Panc1 (cell line): ENCODE data around the gene AGT.

Experiments used
- POLR2AphosphoS5 ChIP-seq: IDR thresholded peaks from 2 replicates; pipeline ENCODE4 v1.6.1; 2012; ENCODE audit warnings: mild to moderate bottlenecking, low read depth, low read length, moderate library complexity
- SIN3A ChIP-seq: IDR thresholded peaks from 2 replicates; pipeline ENCODE4 v1.6.1; 2012; ENCODE audit warnings: low read depth, mild to moderate bottlenecking, low read length, moderate library complexity, borderline replicate concordance; ENCODE audit not compliant: insufficient read depth
- TCF7L2 ChIP-seq: IDR thresholded peaks from 2 replicates; pipeline ENCODE4 v1.6.1; 2011; ENCODE audit warnings: mild to moderate bottlenecking, low read depth, low read length, inconsistent platforms
- TF ChIP-seq, protein P1 (sequence below): fragments of 450-650 bp; IDR thresholded peaks from 2 replicates; pipeline ENCODE4 v1.5.1; 2017; ENCODE audit warnings: mild to moderate bottlenecking
- TF ChIP-seq, protein P2 (sequence below), 2 experiments: IDR thresholded peaks; 2 replicates each; pipeline ENCODE4 v1.6.1; 2011 to 2012; ENCODE audit warnings: low read depth in 2 of 2, control low read depth in 1 of 2, low read length in 1 of 2, mild to moderate bottlenecking in 1 of 2, moderate library complexity in 1 of 2; ENCODE audit not compliant: insufficient read depth in 1 of 2

DNA sequence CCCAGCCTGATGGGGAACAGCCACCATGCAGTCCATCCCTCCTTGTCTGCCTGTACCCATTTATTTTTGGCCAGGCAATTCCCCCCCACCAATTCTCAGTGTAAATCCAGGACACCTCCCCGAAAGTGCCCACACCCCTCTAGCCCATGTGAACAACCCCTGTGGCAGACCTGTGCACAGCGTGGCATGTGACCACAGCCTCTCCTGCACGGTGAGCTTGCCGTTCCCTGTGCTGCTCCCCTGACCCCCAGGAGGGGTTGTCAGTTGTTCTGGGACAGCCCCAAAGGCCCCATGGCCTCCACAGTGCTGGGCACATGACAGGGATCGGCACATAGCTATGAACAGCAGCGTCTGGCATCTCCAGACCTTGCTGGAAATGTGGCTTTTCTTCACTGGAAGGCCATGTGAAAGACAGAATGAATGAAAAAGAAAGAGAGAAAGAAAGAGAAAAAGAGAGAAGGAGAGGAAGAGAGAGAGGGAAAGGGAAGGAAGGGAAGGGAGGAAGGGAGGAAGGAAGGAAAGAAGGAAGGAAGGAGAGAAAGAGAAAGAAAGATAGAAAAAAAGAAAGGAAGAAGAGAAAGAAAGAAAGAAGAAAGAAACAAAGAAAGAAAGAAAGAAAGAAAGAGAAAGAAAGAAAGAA lies 37.2 kb upstream of the AGT start:
- TF ChIP-seq, protein P1, sequence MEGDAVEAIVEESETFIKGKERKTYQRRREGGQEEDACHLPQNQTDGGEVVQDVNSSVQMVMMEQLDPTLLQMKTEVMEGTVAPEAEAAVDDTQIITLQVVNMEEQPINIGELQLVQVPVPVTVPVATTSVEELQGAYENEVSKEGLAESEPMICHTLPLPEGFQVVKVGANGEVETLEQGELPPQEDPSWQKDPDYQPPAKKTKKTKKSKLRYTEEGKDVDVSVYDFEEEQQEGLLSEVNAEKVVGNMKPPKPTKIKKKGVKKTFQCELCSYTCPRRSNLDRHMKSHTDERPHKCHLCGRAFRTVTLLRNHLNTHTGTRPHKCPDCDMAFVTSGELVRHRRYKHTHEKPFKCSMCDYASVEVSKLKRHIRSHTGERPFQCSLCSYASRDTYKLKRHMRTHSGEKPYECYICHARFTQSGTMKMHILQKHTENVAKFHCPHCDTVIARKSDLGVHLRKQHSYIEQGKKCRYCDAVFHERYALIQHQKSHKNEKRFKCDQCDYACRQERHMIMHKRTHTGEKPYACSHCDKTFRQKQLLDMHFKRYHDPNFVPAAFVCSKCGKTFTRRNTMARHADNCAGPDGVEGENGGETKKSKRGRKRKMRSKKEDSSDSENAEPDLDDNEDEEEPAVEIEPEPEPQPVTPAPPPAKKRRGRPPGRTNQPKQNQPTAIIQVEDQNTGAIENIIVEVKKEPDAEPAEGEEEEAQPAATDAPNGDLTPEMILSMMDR: no peak
- TF ChIP-seq, protein P2, sequence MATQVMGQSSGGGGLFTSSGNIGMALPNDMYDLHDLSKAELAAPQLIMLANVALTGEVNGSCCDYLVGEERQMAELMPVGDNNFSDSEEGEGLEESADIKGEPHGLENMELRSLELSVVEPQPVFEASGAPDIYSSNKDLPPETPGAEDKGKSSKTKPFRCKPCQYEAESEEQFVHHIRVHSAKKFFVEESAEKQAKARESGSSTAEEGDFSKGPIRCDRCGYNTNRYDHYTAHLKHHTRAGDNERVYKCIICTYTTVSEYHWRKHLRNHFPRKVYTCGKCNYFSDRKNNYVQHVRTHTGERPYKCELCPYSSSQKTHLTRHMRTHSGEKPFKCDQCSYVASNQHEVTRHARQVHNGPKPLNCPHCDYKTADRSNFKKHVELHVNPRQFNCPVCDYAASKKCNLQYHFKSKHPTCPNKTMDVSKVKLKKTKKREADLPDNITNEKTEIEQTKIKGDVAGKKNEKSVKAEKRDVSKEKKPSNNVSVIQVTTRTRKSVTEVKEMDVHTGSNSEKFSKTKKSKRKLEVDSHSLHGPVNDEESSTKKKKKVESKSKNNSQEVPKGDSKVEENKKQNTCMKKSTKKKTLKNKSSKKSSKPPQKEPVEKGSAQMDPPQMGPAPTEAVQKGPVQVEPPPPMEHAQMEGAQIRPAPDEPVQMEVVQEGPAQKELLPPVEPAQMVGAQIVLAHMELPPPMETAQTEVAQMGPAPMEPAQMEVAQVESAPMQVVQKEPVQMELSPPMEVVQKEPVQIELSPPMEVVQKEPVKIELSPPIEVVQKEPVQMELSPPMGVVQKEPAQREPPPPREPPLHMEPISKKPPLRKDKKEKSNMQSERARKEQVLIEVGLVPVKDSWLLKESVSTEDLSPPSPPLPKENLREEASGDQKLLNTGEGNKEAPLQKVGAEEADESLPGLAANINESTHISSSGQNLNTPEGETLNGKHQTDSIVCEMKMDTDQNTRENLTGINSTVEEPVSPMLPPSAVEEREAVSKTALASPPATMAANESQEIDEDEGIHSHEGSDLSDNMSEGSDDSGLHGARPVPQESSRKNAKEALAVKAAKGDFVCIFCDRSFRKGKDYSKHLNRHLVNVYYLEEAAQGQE (IDR thresholded peaks at IDR 0.05; ENCODE audit: insufficient read depth in 1 of 2, low read depth in 2 of 2, low read length in 1 of 2): no peak
- TF ChIP-seq POLR2AphosphoS5 (no peak), SIN3A (no peak), TCF7L2 (no peak)
